ENCODE results near the gene TP53TG5.

TP53TG5 gene

GRCh38 chr20:45378191-45378590, at the start of gene TP53TG5:
Gene TP53TG5, minus strand, starts transcription at chr20:45378325. Its CDS starts 89 bp downstream, at chr20:45378236.
- DNase-seq (ENCODE audit: low read depth in 2 of 2) = no peak

- no peak for DNase-seq (ENCODE audit: low read depth in 2 of 2)
Observed at GRCh38 chr20:45427236-45428149, 49.4 kb upstream of the TP53TG5 start.

GRCh38 chr20:45426320-45427016, 48.3 kb upstream of the TP53TG5 start:
- DNase-seq (ENCODE audit: low read depth in 2 of 2) = no peak

- DNase-seq (ENCODE audit: low read depth in 2 of 2) = no peak
Observed at GRCh38 chr20:45425561-45425960, 47.4 kb upstream of the TP53TG5 start.

GRCh38 chr20:45423700-45424099, 45.6 kb upstream of the TP53TG5 start:
- DNase-seq (ENCODE audit: low read depth in 2 of 2) = no peak

- no peak for DNase-seq (ENCODE audit: low read depth in 2 of 2)
Observed at GRCh38 chr20:45420125-45420524, 42.0 kb upstream of the TP53TG5 start.

- DNase-seq (ENCODE audit: low read depth in 2 of 2) = peak; percentile 26 to 30
Observed at GRCh38 chr20:45419188-45420091, 41.3 kb upstream of the TP53TG5 start.

- no peak for DNase-seq (ENCODE audit: low read depth in 2 of 2)
Observed at GRCh38 chr20:45416917-45417316, 38.8 kb upstream of the TP53TG5 start.

GRCh38 chr20:45415822-45416637, 37.9 kb upstream of the TP53TG5 start, which contains the start of gene PIGT:
Gene PIGT, plus strand, starts transcription at chr20:45416141. Its CDS starts 16 bp downstream, at chr20:45416157.
- peak; percentile 51 to 52 for DNase-seq (ENCODE audit: low read depth in 2 of 2)

- no peak for DNase-seq (ENCODE audit: low read depth in 2 of 2)
Observed at GRCh38 chr20:45413479-45413878, 35.4 kb upstream of the TP53TG5 start.

- DNase-seq (ENCODE audit: low read depth in 2 of 2) = no peak
Observed at GRCh38 chr20:45412653-45413052, 34.5 kb upstream of the TP53TG5 start.

GRCh38 chr20:45410887-45411286, 32.8 kb upstream of the TP53TG5 start:
- no peak for DNase-seq (ENCODE audit: low read depth in 2 of 2)

GRCh38 chr20:45409521-45410272, 31.6 kb upstream of the TP53TG5 start:
- no peak for DNase-seq (ENCODE audit: low read depth in 2 of 2)

- no peak for DNase-seq (ENCODE audit: low read depth in 2 of 2)
Observed at GRCh38 chr20:45408646-45409213, 30.6 kb upstream of the TP53TG5 start.

- no peak for DNase-seq (ENCODE audit: low read depth in 2 of 2)
Observed at GRCh38 chr20:45407783-45408645, 29.9 kb upstream of the TP53TG5 start, which contains the start of gene DBNDD2. Gene DBNDD2, plus strand, starts transcription at chr20:45408289. Its CDS starts 179 bp downstream, at chr20:45408468.

- no peak for DNase-seq (ENCODE audit: low read depth in 2 of 2)
Observed at GRCh38 chr20:45407067-45407745, 29.1 kb upstream of the TP53TG5 start.

- DNase-seq (ENCODE audit: low read depth in 2 of 2) = no peak
Observed at GRCh38 chr20:45406260-45407066, 28.3 kb upstream of the TP53TG5 start.

Data from fibroblast of skin of left quadriceps (primary cell).